ENCODE results near the gene IPO4. TPM values are rescaled to one million over a fixed set of nuclear protein-coding genes. Genes with fewer than 3 reads are reported as not detected.

IPO4 gene
- total RNA-seq, 2 donors from 2014 or later = 56.3 to 67.4 TPM

DNA sequence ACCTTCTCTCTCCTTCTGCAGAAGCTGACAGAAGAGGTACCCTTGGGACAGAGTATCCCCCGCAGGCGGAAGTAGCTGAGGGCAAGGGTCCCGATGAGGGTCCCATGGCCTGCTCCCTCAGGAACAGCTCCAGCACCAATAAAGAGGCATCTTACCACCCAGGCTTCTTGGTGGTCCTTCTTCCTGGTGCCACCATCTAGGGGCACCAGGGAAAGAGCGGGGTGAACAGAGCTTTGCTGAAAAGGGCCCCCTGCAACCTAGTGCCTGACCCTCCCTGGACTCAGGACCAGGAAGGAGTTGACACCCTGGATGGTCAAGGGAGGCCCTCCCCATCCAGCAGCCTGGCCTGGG, 28.1 kb downstream of the IPO4 start:
- H3K27me3 ChIP-seq (ENCODE audit: control insufficient read depth, insufficient read depth, low read length, poor library complexity, severe bottlenecking) = no peaks in the 10 kb centered on the region
- H3K4me3 ChIP-seq (ENCODE audit: low read length) = no peak overlapping the region
- no peaks in the 10 kb centered on the region for H3K9me3 ChIP-seq (ENCODE audit: control insufficient read depth, low read length)
- H3K27ac ChIP-seq (ENCODE audit: low read depth, low read length) = no peak overlapping the region
- no peaks in the 10 kb centered on the region for H3K9me3 Mint-ChIP-seq
- H3K4me1 Mint-ChIP-seq = peaks cover 10% of the 10 kb centered on the region
- no peak overlapping the region for H3K4me3 Mint-ChIP-seq
- no peak for DNase-seq
- no peak overlapping the region for H3K9ac ChIP-seq (ENCODE audit: extremely low read depth, low read length, poor library complexity, severe bottlenecking)
- H3K36me3 ChIP-seq (ENCODE audit: control insufficient read depth, insufficient read depth, low read length) = peaks cover 55% of the 10 kb centered on the region
- no peak overlapping the region for H3K27ac Mint-ChIP-seq
- H3K27me3 Mint-ChIP-seq (ENCODE audit: insufficient read depth) = no peaks in the 10 kb centered on the region
- WGBS, 2 experiments (ENCODE audit: insufficient coverage in 1 of 2, insufficient read length in 1 of 2) = 98% methylated on average over 4 of the region's 4 CpGs; no CpG with 5 or more reads in 1 of the 2 experiments
- H3K36me3 Mint-ChIP-seq (ENCODE audit: low read depth) = peaks cover 59% of the 10 kb centered on the region
- H3K4me1 ChIP-seq (ENCODE audit: control insufficient read depth, insufficient read depth, low read length) = peaks cover 6% of the 10 kb centered on the region
- TF ChIP-seq, protein P1, sequence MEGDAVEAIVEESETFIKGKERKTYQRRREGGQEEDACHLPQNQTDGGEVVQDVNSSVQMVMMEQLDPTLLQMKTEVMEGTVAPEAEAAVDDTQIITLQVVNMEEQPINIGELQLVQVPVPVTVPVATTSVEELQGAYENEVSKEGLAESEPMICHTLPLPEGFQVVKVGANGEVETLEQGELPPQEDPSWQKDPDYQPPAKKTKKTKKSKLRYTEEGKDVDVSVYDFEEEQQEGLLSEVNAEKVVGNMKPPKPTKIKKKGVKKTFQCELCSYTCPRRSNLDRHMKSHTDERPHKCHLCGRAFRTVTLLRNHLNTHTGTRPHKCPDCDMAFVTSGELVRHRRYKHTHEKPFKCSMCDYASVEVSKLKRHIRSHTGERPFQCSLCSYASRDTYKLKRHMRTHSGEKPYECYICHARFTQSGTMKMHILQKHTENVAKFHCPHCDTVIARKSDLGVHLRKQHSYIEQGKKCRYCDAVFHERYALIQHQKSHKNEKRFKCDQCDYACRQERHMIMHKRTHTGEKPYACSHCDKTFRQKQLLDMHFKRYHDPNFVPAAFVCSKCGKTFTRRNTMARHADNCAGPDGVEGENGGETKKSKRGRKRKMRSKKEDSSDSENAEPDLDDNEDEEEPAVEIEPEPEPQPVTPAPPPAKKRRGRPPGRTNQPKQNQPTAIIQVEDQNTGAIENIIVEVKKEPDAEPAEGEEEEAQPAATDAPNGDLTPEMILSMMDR (conservative IDR thresholded peaks at IDR 0.05) = no peak

DNA sequence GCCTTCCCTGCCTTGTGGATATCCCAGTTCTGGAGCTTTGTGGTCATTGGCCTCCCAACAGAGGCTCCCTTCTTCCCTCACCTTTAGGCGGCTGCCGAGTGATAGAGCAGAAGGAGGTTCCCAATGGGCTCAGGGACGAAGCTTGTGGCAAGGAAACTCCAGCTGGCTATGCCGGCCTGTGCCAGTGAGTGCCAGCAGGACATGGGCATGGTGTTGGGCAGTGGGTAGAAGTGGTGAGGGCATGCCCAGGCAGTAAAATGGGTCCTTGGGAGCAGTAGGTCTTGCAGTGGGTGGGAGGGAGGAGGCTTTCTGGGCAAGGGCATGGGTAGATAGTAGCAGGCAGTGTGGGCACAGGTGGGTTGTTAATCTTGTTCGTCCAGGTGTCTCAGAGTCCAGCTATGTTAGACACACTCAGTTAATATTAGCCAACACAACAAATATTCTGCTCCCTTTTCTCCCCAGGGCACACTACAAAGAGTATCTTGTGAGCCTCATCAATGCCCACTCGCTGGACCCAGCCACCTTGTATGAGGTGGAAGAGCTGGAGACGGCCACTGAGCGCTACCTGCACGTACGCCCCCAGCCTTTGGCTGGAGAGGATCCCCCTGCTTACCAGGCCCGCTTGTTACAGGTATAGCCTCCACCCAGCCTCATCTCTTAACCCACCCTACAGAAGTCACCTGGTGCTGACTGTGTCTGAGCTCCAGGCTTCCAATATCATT, 28.7 kb downstream of the IPO4 start:
- H3K27me3 Mint-ChIP-seq (ENCODE audit: insufficient read depth) = no peaks in the 10 kb centered on the region
- peaks cover 61% of the 10 kb centered on the region for H3K36me3 ChIP-seq (ENCODE audit: control insufficient read depth, insufficient read depth, low read length)
- H3K4me3 ChIP-seq (ENCODE audit: low read length) = no peak overlapping the region
- H3K27me3 ChIP-seq (ENCODE audit: control insufficient read depth, insufficient read depth, low read length, poor library complexity, severe bottlenecking) = no peaks in the 10 kb centered on the region
- H3K4me1 Mint-ChIP-seq = peaks cover 10% of the 10 kb centered on the region
- no peak for DNase-seq
- H3K4me3 Mint-ChIP-seq = no peak overlapping the region
- no peak overlapping the region for H3K27ac Mint-ChIP-seq
- H3K4me1 ChIP-seq (ENCODE audit: control insufficient read depth, insufficient read depth, low read length) = peaks cover 6% of the 10 kb centered on the region
- H3K9ac ChIP-seq (ENCODE audit: extremely low read depth, low read length, poor library complexity, severe bottlenecking) = no peak overlapping the region
- H3K27ac ChIP-seq (ENCODE audit: low read depth, low read length) = no peak overlapping the region
- no peaks in the 10 kb centered on the region for H3K9me3 ChIP-seq (ENCODE audit: control insufficient read depth, low read length)
- 95 to 100% methylated on average over 3 to 11 of the region's 11 CpGs for WGBS, 2 experiments (ENCODE audit: insufficient coverage in 1 of 2, insufficient read length in 1 of 2)
- H3K36me3 Mint-ChIP-seq (ENCODE audit: low read depth) = peaks cover 63% of the 10 kb centered on the region
- TF ChIP-seq, protein P1 (conservative IDR thresholded peaks at IDR 0.05) = no peak
- no peaks in the 10 kb centered on the region for H3K9me3 Mint-ChIP-seq

DNA sequence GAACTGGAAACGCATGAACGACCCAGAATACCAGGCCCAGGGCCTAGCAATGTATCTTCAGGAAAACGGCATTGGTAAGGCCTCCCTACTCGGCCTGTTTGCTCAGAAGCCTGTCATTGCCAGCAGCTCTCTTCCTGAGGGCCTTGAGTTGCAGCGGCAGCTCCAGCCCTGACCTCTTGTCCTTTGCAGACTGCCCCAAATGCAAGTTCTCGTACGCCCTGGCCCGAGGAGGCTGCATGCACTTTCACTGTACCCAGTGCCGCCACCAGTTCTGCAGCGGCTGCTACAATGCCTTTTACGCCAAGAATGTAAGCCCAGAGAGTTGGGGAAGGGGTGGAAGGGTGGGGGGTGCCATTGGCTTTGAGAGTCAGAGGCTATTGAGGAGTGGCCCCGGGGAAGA, 31.3 kb downstream of the IPO4 start:
- Mint-ChIP-seq H3K4me3 (no peak overlapping the region), H3K27me3 (ENCODE audit: insufficient read depth) (no peaks in the 10 kb centered on the region), H3K27ac (no peak overlapping the region), H3K36me3 (ENCODE audit: low read depth) (peaks cover 62% of the 10 kb centered on the region), H3K9me3 (no peaks in the 10 kb centered on the region), H3K4me1 (peaks cover 10% of the 10 kb centered on the region)
- Histone ChIP-seq H3K9me3 (ENCODE audit: control insufficient read depth, low read length) (no peaks in the 10 kb centered on the region), H3K4me1 (ENCODE audit: control insufficient read depth, insufficient read depth, low read length) (peaks cover 6% of the 10 kb centered on the region), H3K27me3 (ENCODE audit: control insufficient read depth, insufficient read depth, low read length, poor library complexity, severe bottlenecking) (no peaks in the 10 kb centered on the region), H3K4me3 (ENCODE audit: low read length) (no peak overlapping the region), H3K27ac (ENCODE audit: low read depth, low read length) (no peak overlapping the region), H3K36me3 (ENCODE audit: control insufficient read depth, insufficient read depth, low read length) (peaks cover 54% of the 10 kb centered on the region), H3K9ac (ENCODE audit: extremely low read depth, low read length, poor library complexity, severe bottlenecking) (no peak overlapping the region)
- no peak for DNase-seq
- 94 to 95% methylated on average over 10 to 12 of the region's 12 CpGs for WGBS, 2 experiments (ENCODE audit: insufficient coverage in 1 of 2, insufficient read length in 1 of 2)
- TF ChIP-seq, protein P1 (conservative IDR thresholded peaks at IDR 0.05) = no peak

All from endodermal cell (in vitro differentiated cells).